ENCODE data around the gene CXCL3.

The CXCL3 gene

GRCh38 chr4:73998040-73999011 is 40.2 kb downstream of the CXCL3 start, which contains the start of gene CXCL5:
TSS of gene CXCL5 (minus strand) at chr4:73998677. CDS start at chr4:73998581, 96 bp downstream.
- Histone ChIP-seq H3K27ac (no peak within 1 kb of the TSS), H3K9ac (ENCODE audit: insufficient read length) (no peak within 1 kb of the TSS), H3K4me3 (no peak within 1 kb of the TSS), H3K36me3 (ENCODE audit: insufficient read depth, low read length) (no peaks in the 10 kb centered on the region), H3K9me3 (ENCODE audit: low read depth, low read length) (no peaks in the 10 kb centered on the region)
- no peak for TF ChIP-seq POLR2AphosphoS5 (IDR thresholded peaks at IDR 0.05; ENCODE audit: borderline replicate concordance, low read depth, low read length)
- no peak for TF ChIP-seq EZH2 (IDR thresholded peaks at IDR 0.05)
- TF ChIP-seq FOXP2 (optimal IDR thresholded peaks at IDR 0.05; ENCODE audit: control extremely low read depth, extremely low read length, insufficient read depth), result no peak
- DNase-seq (ENCODE audit: low read depth, low spot score), result no peak

GRCh38 chr4:73992050-73992449 is 46.4 kb downstream of the CXCL3 start:
- no peak overlapping the region for H3K4me3 ChIP-seq
- DNase-seq (ENCODE audit: low read depth, low spot score), result no peak
- H3K36me3 ChIP-seq (ENCODE audit: insufficient read depth, low read length), result no peaks in the 10 kb centered on the region
- no peaks in the 10 kb centered on the region for H3K9me3 ChIP-seq (ENCODE audit: low read depth, low read length)
- H3K27ac ChIP-seq, result no peak overlapping the region
- TF ChIP-seq POLR2AphosphoS5 (IDR thresholded peaks at IDR 0.05; ENCODE audit: borderline replicate concordance, low read depth, low read length) (no peak), EZH2 (IDR thresholded peaks at IDR 0.05) (no peak), FOXP2 (optimal IDR thresholded peaks at IDR 0.05; ENCODE audit: control extremely low read depth, extremely low read length, insufficient read depth) (no peak)
- H3K9ac ChIP-seq (ENCODE audit: insufficient read length), result no peak overlapping the region

GRCh38 chr4:73991742-73992000 is 46.8 kb downstream of the CXCL3 start:
- TF ChIP-seq POLR2AphosphoS5 (IDR thresholded peaks at IDR 0.05; ENCODE audit: borderline replicate concordance, low read depth, low read length) (no peak), FOXP2 (optimal IDR thresholded peaks at IDR 0.05; ENCODE audit: control extremely low read depth, extremely low read length, insufficient read depth) (no peak), EZH2 (IDR thresholded peaks at IDR 0.05) (no peak)
- Histone ChIP-seq H3K9ac (ENCODE audit: insufficient read length) (no peak overlapping the region), H3K27ac (no peak overlapping the region), H3K9me3 (ENCODE audit: low read depth, low read length) (no peaks in the 10 kb centered on the region), H3K36me3 (ENCODE audit: insufficient read depth, low read length) (no peaks in the 10 kb centered on the region), H3K4me3 (no peak overlapping the region)
- DNase-seq (ENCODE audit: low read depth, low spot score), result no peak

- H3K9ac ChIP-seq (ENCODE audit: insufficient read length), result no peak overlapping the region
- H3K36me3 ChIP-seq (ENCODE audit: insufficient read depth, low read length), result no peaks in the 10 kb centered on the region
- no peak for DNase-seq (ENCODE audit: low read depth, low spot score)
- no peak overlapping the region for H3K4me3 ChIP-seq
- no peaks in the 10 kb centered on the region for H3K9me3 ChIP-seq (ENCODE audit: low read depth, low read length)
- H3K27ac ChIP-seq, result no peak overlapping the region
- TF ChIP-seq EZH2 (IDR thresholded peaks at IDR 0.05) (no peak), POLR2AphosphoS5 (IDR thresholded peaks at IDR 0.05; ENCODE audit: borderline replicate concordance, low read depth, low read length) (no peak), FOXP2 (optimal IDR thresholded peaks at IDR 0.05; ENCODE audit: control extremely low read depth, extremely low read length, insufficient read depth) (no peak)
Measured at GRCh38 chr4:73990988-73991741, 47.3 kb downstream of the CXCL3 start.

GRCh38 chr4:73989928-73990327 is 48.6 kb downstream of the CXCL3 start:
- Histone ChIP-seq H3K4me3 (no peak overlapping the region), H3K9me3 (ENCODE audit: low read depth, low read length) (no peaks in the 10 kb centered on the region), H3K9ac (ENCODE audit: insufficient read length) (no peak overlapping the region), H3K27ac (no peak overlapping the region), H3K36me3 (ENCODE audit: insufficient read depth, low read length) (no peaks in the 10 kb centered on the region)
- no peak for DNase-seq (ENCODE audit: low read depth, low spot score)
- TF ChIP-seq FOXP2 (optimal IDR thresholded peaks at IDR 0.05; ENCODE audit: control extremely low read depth, extremely low read length, insufficient read depth) (no peak), POLR2AphosphoS5 (IDR thresholded peaks at IDR 0.05; ENCODE audit: borderline replicate concordance, low read depth, low read length) (no peak), EZH2 (IDR thresholded peaks at IDR 0.05) (no peak)

GRCh38 chr4:73989031-73989430 is 49.5 kb downstream of the CXCL3 start:
- Histone ChIP-seq H3K4me3 (no peak overlapping the region), H3K9me3 (ENCODE audit: low read depth, low read length) (no peaks in the 10 kb centered on the region), H3K9ac (ENCODE audit: insufficient read length) (no peak overlapping the region), H3K36me3 (ENCODE audit: insufficient read depth, low read length) (no peaks in the 10 kb centered on the region), H3K27ac (no peak overlapping the region)
- no peak for TF ChIP-seq POLR2AphosphoS5 (IDR thresholded peaks at IDR 0.05; ENCODE audit: borderline replicate concordance, low read depth, low read length)
- no peak for TF ChIP-seq EZH2 (IDR thresholded peaks at IDR 0.05)
- TF ChIP-seq FOXP2 (optimal IDR thresholded peaks at IDR 0.05; ENCODE audit: control extremely low read depth, extremely low read length, insufficient read depth), result no peak
- no peak for DNase-seq (ENCODE audit: low read depth, low spot score)

GRCh38 chr4:73988061-73988460 is 50.4 kb downstream of the CXCL3 start, which contains the start of gene PPBP:
TSS of gene PPBP (minus strand) at chr4:73988190. CDS start at chr4:73988103, 87 bp downstream.
- Histone ChIP-seq H3K4me3 (no peak within 1 kb of the TSS), H3K9me3 (ENCODE audit: low read depth, low read length) (no peaks in the 10 kb centered on the region), H3K27ac (no peak within 1 kb of the TSS), H3K9ac (ENCODE audit: insufficient read length) (no peak within 1 kb of the TSS), H3K36me3 (ENCODE audit: insufficient read depth, low read length) (no peaks in the 10 kb centered on the region)
- no peak for DNase-seq (ENCODE audit: low read depth, low spot score)
- TF ChIP-seq POLR2AphosphoS5 (IDR thresholded peaks at IDR 0.05; ENCODE audit: borderline replicate concordance, low read depth, low read length) (no peak), EZH2 (IDR thresholded peaks at IDR 0.05) (no peak), FOXP2 (optimal IDR thresholded peaks at IDR 0.05; ENCODE audit: control extremely low read depth, extremely low read length, insufficient read depth) (no peak)
